GM12874 (cell line): ENCODE results near the gene GNB1L.

ENCODE experiments used
- CTCF ChIP-seq: IDR thresholded peaks from 2 replicates; pipeline ENCODE4 v1.5.1; 2011; ENCODE audit warnings: low read depth, mild to moderate bottlenecking, control low read depth, low read length, moderate library complexity; ENCODE audit not compliant: insufficient read depth

GNB1L gene

GRCh38 chr22:19823902-19824211 lies 30.8 kb downstream of the GNB1L start:
- TF ChIP-seq CTCF = no peak

- no peak for TF ChIP-seq CTCF
Measured at GRCh38 chr22:19823191-19823901, 31.3 kb downstream of the GNB1L start.

GRCh38 chr22:19822301-19823117 lies 32.2 kb downstream of the GNB1L start:
- TF ChIP-seq CTCF = no peak

GRCh38 chr22:19821523-19822300 lies 33.0 kb downstream of the GNB1L start:
- TF ChIP-seq CTCF = no peak

- no peak for TF ChIP-seq CTCF
Measured at GRCh38 chr22:19820880-19821522, 33.7 kb downstream of the GNB1L start.

- TF ChIP-seq CTCF = no peak
Measured at GRCh38 chr22:19819911-19820879, 34.5 kb downstream of the GNB1L start.
